DOHH2 (cell line): ENCODE results near the gene FOXP3.

Experiments used
- CTCF ChIP-seq: fragments of 200-600 bp; sonication (generic); IDR thresholded peaks from one replicate; pipeline ENCODE4 v1.5.1; 2014; ENCODE audit warnings: antibody characterized with exemption, mild to moderate bottlenecking, low read depth, low read length; ENCODE audit not compliant: poor library complexity, severe bottlenecking
- EZH2phosphoT487 ChIP-seq: fragments of 200-600 bp; sonication (generic); IDR thresholded peaks from 2 replicates; pipeline ENCODE4 v1.6.1; 2017; ENCODE audit warnings: borderline replicate concordance, mild to moderate bottlenecking, antibody characterized with exemption, low read length, moderate library complexity, mixed read lengths

GRCh38 chrX:49226946-49227345 is 37.6 kb downstream of the FOXP3 start:
- no peak for TF ChIP-seq CTCF
- no peak for TF ChIP-seq EZH2phosphoT487
